GM12872 (cell line): ENCODE results near the gene BRD7.

Source experiments
- CTCF ChIP-seq: IDR thresholded peaks from 3 replicates; pipeline ENCODE4 v1.5.1; 2011; ENCODE audit warnings: low read depth, mild to moderate bottlenecking, low read length, moderate library complexity; ENCODE audit not compliant: insufficient read depth

The BRD7 gene

GRCh38 chr16:50293041-50293783 is 75.6 kb downstream of the BRD7 start:
- TF ChIP-seq CTCF, result no peak

- no peak for TF ChIP-seq CTCF
Measured at GRCh38 chr16:50292566-50292948, 76.2 kb downstream of the BRD7 start.

- TF ChIP-seq CTCF, result no peak
Measured at GRCh38 chr16:50291719-50292565, 76.8 kb downstream of the BRD7 start.

- no peak for TF ChIP-seq CTCF
Measured at GRCh38 chr16:50290856-50291255, 77.9 kb downstream of the BRD7 start.

- no peak for TF ChIP-seq CTCF
Measured at GRCh38 chr16:50289950-50290764, 78.6 kb downstream of the BRD7 start.

GRCh38 chr16:50288920-50289319 is 79.9 kb downstream of the BRD7 start:
- no peak for TF ChIP-seq CTCF

GRCh38 chr16:50288026-50288425 is 80.8 kb downstream of the BRD7 start:
- no peak for TF ChIP-seq CTCF
